Transverse colon (tissue), 3 donors: Measurements from ENCODE around the gene GFRA1.

Experiments used
- EP300 ChIP-seq: sonication (generic); formaldehyde crosslinking; IDR thresholded peaks from one replicate; pipeline ENCODE4 v1.6.1; 2017; ENCODE audit warnings: antibody characterized with exemption, low read depth
- POLR2A ChIP-seq: fragments of 450-650 bp; IDR thresholded peaks from one replicate; pipeline ENCODE4 v1.6.1; 2016; ENCODE audit warnings: antibody characterized with exemption, mild to moderate bottlenecking, moderate library complexity
- TF ChIP-seq, protein P1 (sequence below), 5 experiments: fragments of 200-600 bp in 3 of 5; fragments of 450-650 bp in 2 of 5; sonication (generic) in 3 of 5; IDR thresholded peaks; 1 replicate in 2 of 5; 2 replicates in 3 of 5; pipeline ENCODE4 v1.5.1; 2016 to 2017; ENCODE audit warnings: antibody characterized with exemption in 5 of 5, inconsistent platforms in 3 of 5, mild to moderate bottlenecking in 2 of 5, moderate library complexity in 1 of 5

DNA sequence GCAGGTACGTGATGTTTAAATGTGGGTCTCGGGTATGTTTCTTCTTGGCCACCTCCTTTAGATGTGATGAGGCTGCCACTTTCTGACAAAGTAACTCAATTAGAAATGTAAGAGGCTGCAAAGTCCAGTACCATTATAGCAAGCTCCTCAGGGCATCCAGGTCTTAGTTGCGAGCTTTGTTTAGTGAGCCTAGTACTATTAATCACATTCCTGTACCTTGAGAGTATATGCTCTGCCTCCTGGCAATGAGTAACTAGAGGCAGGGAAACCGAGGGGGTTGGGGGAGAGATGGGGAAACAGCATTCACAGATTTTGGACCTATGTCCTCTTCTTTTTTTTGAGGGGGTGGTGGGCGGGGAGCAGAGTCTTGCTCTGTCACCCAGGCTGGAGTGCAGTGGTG is 131.8 kb downstream of the GFRA1 start:
- TF ChIP-seq, protein P1, sequence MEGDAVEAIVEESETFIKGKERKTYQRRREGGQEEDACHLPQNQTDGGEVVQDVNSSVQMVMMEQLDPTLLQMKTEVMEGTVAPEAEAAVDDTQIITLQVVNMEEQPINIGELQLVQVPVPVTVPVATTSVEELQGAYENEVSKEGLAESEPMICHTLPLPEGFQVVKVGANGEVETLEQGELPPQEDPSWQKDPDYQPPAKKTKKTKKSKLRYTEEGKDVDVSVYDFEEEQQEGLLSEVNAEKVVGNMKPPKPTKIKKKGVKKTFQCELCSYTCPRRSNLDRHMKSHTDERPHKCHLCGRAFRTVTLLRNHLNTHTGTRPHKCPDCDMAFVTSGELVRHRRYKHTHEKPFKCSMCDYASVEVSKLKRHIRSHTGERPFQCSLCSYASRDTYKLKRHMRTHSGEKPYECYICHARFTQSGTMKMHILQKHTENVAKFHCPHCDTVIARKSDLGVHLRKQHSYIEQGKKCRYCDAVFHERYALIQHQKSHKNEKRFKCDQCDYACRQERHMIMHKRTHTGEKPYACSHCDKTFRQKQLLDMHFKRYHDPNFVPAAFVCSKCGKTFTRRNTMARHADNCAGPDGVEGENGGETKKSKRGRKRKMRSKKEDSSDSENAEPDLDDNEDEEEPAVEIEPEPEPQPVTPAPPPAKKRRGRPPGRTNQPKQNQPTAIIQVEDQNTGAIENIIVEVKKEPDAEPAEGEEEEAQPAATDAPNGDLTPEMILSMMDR (IDR thresholded peaks at IDR 0.05), result no peak
- TF ChIP-seq EP300, result no peak
- no peak for TF ChIP-seq POLR2A
